Endothelial cell of umbilical vein (primary cell): ENCODE measurements around the gene CSNK2B. TPM values are rescaled to one million over a fixed set of nuclear protein-coding genes. Genes with fewer than 3 reads are reported as not detected.

ENCODE experiments used
- BruUV-seq: library from RNA; stranded (reverse); fragments of 400-500 nt; replicated peaks from 2 replicates; lab custom pipeline; 2021; lab: Mats Ljungman, UMichigan
- CTCF ChIA-PET: fragments of 300-600, 350-600 bp; sonication (Branson Sonifier 250); formaldehyde crosslinking; loops from one replicate; lab custom pipeline; 2021; ENCODE audit warnings: antibody characterized with exemption, inconsistent platforms; lab: Charles Lee
- POLR2A ChIA-PET: fragments of 300-600, 350-600 bp; sonication (Branson Sonifier 250); formaldehyde crosslinking; loops from one replicate; lab custom pipeline; 2021; ENCODE audit warnings: antibody characterized with exemption, inconsistent platforms; lab: Charles Lee
- DNase-seq: peaks from one replicate; pipeline ENCODE4 v3.0.0-alpha.2; 2011; ENCODE audit warnings: low read depth, low spot score
- FAIRE-seq: peaks from 2 replicates; lab custom pipeline; 2011; peaks lifted over from hg19 to GRCh38; lab: Jason Lieb, UNC
- H2AFZ ChIP-seq: 2 replicates; pipeline ENCODE4 v1.6.0; 2012; ENCODE audit warnings: low read depth, low read length, control low read depth, inconsistent platforms
- H3K27ac ChIP-seq: 2 replicates; pipeline ENCODE4 v1.5.1; 2011; ENCODE audit warnings: low read depth, mild to moderate bottlenecking, control low read depth, low read length, moderate library complexity; ENCODE audit not compliant: insufficient read depth
- H3K27me3 ChIP-seq, 2 experiments: 2 replicates each; pipeline versions ENCODE4 v1.6.0 to v1.6.1; 2011; ENCODE audit warnings: low read length in 2 of 2, mixed read lengths in 1 of 2; ENCODE audit not compliant: control insufficient read depth in 2 of 2, insufficient read depth in 2 of 2
- H3K36me3 ChIP-seq, 2 experiments: 2 replicates in 1 of 2; 3 replicates in 1 of 2; pipeline ENCODE4 v1.5.1; 2011; ENCODE audit warnings: low read length in 2 of 2, mild to moderate bottlenecking in 1 of 2, moderate library complexity in 1 of 2; ENCODE audit not compliant: control insufficient read depth in 2 of 2, insufficient read depth in 2 of 2; ENCODE audit errors: extremely low read depth in 1 of 2
- H3K4me1 ChIP-seq: 3 replicates; pipeline ENCODE4 v1.5.1; 2011; ENCODE audit warnings: mild to moderate bottlenecking, low read length; ENCODE audit not compliant: control insufficient read depth, insufficient read depth; ENCODE audit errors: extremely low read depth
- H3K4me2 ChIP-seq: 2 replicates; pipeline ENCODE4 v1.6.1; 2011; ENCODE audit warnings: low read length, control low read depth, mixed read lengths; ENCODE audit not compliant: insufficient read depth
- H3K4me3 ChIP-seq, 3 experiments: fragments of 200-600 bp in 1 of 3; sonication (generic), shearing (Covaris generic) in 1 of 3; replicated peaks in 1 of 3; 2 replicates each; pipeline ENCODE4 v1.5.1; 2011 to 2016; ENCODE audit warnings: control low read depth in 3 of 3, low read length in 3 of 3, mild to moderate bottlenecking in 2 of 3, inconsistent platforms in 1 of 3, low read depth in 1 of 3, moderate library complexity in 1 of 3; ENCODE audit not compliant: insufficient read depth in 1 of 3
- H3K79me2 ChIP-seq: 2 replicates; pipeline ENCODE4 v1.6.0; 2012; ENCODE audit warnings: low read length, inconsistent platforms; ENCODE audit not compliant: control insufficient read depth, insufficient read depth
- H3K9ac ChIP-seq: replicated peaks from 2 replicates; pipeline ENCODE3; 2011; ENCODE audit warnings: low read length, control low read depth; ENCODE audit not compliant: insufficient read depth; ENCODE audit errors: extremely low read depth
- H3K9me1 ChIP-seq: replicated peaks from 3 replicates; pipeline ENCODE4 v1.6.0; 2011; ENCODE audit warnings: mild to moderate bottlenecking, low read length; ENCODE audit not compliant: control insufficient read depth, insufficient read depth; ENCODE audit errors: extremely low read depth
- H3K9me3 ChIP-seq: replicated peaks from 2 replicates; pipeline ENCODE4 v1.5.1; 2012; ENCODE audit warnings: low read length, inconsistent platforms; ENCODE audit not compliant: control insufficient read depth, insufficient read depth
- H4K20me1 ChIP-seq: replicated peaks from 2 replicates; pipeline ENCODE3; 2011; ENCODE audit warnings: mild to moderate bottlenecking, low read length; ENCODE audit not compliant: control insufficient read depth, insufficient read depth; ENCODE audit errors: extremely low read depth
- CTCF ChIP-seq, 2 donors: IDR thresholded peaks; 1 replicate in 1 of 2; 2 replicates in 1 of 2; pipeline ENCODE4 v1.5.1; 2011; ENCODE audit warnings: low read length in 2 of 2, mild to moderate bottlenecking in 2 of 2, moderate library complexity in 2 of 2, control low read depth in 1 of 2, inconsistent platforms in 1 of 2, low read depth in 1 of 2; ENCODE audit not compliant: insufficient read depth in 1 of 2; ENCODE audit errors: extremely low read depth in 1 of 2
- GATA2 ChIP-seq: IDR thresholded peaks from 2 replicates; pipeline ENCODE4 v1.7.0; 2011; ENCODE audit warnings: low read depth, mild to moderate bottlenecking, moderate library complexity, mixed read lengths, low read length; ENCODE audit not compliant: insufficient read length, insufficient read depth
- JUN ChIP-seq: IDR thresholded peaks from 2 replicates; pipeline ENCODE4 v1.6.1; 2011; ENCODE audit warnings: borderline replicate concordance, low read depth; ENCODE audit not compliant: insufficient read length, insufficient read depth
- MAX ChIP-seq: IDR thresholded peaks from 2 replicates; pipeline ENCODE4 v1.6.1; 2011; ENCODE audit not compliant: insufficient read depth, insufficient read length
- MYC ChIP-seq: IDR thresholded peaks from one replicate; pipeline ENCODE4 v1.6.1; 2011; ENCODE audit warnings: mild to moderate bottlenecking, low read depth, low read length
- POLR2A ChIP-seq: IDR thresholded peaks from 2 replicates; pipeline ENCODE4 v1.6.1; 2012; ENCODE audit warnings: low read depth, mild to moderate bottlenecking, control low read depth, low read length
- POLR2AphosphoS5 ChIP-seq: IDR thresholded peaks from 2 replicates; pipeline ENCODE4 v1.6.1; 2012; ENCODE audit warnings: low read depth, mild to moderate bottlenecking, control low read depth, low read length, moderate library complexity; ENCODE audit not compliant: insufficient read depth
- dilution Hi-C: fragments of 300-500 bp; cut with MboI; formaldehyde crosslinking; loops from one replicate; pipeline ENCODE4 v1.15.0; 2019; ENCODE audit warnings: low sequenced_read_pairs; ENCODE audit not compliant: extremely low pct_ligation_motif_present
- intact Hi-C: fragments of 100-400 bp; cut with micrococcal nuclease; formaldehyde crosslinking; loops from one replicate; pipeline ENCODE4 v1.10.0; 2022
- microRNA-seq: library from miRNA; unstranded; fragments of <30 nt; microRNA quantifications from one replicate; pipeline ENCODE4 v1.2.0, GENCODE V29; 2021; ENCODE audit warnings: borderline number of aligned reads, borderline replicate concordance
- polyA plus RNA-seq, 4 experiments: library from polyadenylated mRNA; depleted of rRNA in 3 of 4; stranded (reverse) in 3 of 4; unstranded in 1 of 4; fragments of >200 nt; gene quantifications; 2 replicates each; pipeline versions ENCODE4 v1.2.1 to v1.2.3, GENCODE V29; 2011 to 2012; ENCODE audit warnings: missing spikeins in 1 of 4
- small RNA-seq: library from RNA; depleted of rRNA; stranded (forward); fragments of <200 nt; gene quantifications from one replicate; pipeline ENCODE3, GENCODE V24; 2012; ENCODE audit warnings: low replicate concordance, low read depth; ENCODE audit not compliant: insufficient read depth, insufficient read length
- total RNA-seq: library from RNA; stranded (reverse); gene quantifications from 2 replicates; pipeline ENCODE4 v1.2.3, GENCODE V29; 2021

CSNK2B gene
- total and polyA plus RNA-seq, 2 donors (not counting 3 experiments of a cell fraction or from before 2014, with no cell fraction given) = 159 to 206 TPM

- BruUV-seq = no TSS peak
- H3K79me2 ChIP-seq = no peaks in the 10 kb centered on the region
- H3K9ac ChIP-seq = no peak overlapping the region
- TF ChIP-seq POLR2AphosphoS5 (no peak), MYC (no peak), POLR2A (no peak), JUN (no peak), GATA2 (no peak)
- no peaks in the 10 kb centered on the region for H3K36me3 ChIP-seq
- no peaks in the 10 kb centered on the region for H4K20me1 ChIP-seq
- FAIRE-seq (no peak), DNase-seq (no peak)
- H3K4me2 ChIP-seq = no peak overlapping the region
- dilution Hi-C loops (no loop called here), intact Hi-C loops (no loop called here)
- no peak overlapping the region for H3K27ac ChIP-seq
- no peaks in the 10 kb centered on the region for H3K9me3 ChIP-seq
- no peak overlapping the region for H3K4me3 ChIP-seq
- peaks cover 0 to 2% of the 10 kb centered on the region in 2 experiments for H3K27me3 ChIP-seq
- ChIA-PET POLR2A (no interaction called here), CTCF (no interaction called here)
- no peak overlapping the region for H2AFZ ChIP-seq
- H3K9me1 ChIP-seq = no peaks in the 10 kb centered on the region
- H3K4me1 ChIP-seq = no peaks in the 10 kb centered on the region
Observed at GRCh38 chr6:31718265-31718664, 52.4 kb downstream of the CSNK2B start.

GRCh38 chr6:31719001-31719400, 53.1 kb downstream of the CSNK2B start:
- Histone ChIP-seq H3K27ac (no peak overlapping the region), H3K4me3 (no peak overlapping the region), H3K79me2 (no peaks in the 10 kb centered on the region), H3K4me1 (no peaks in the 10 kb centered on the region), H3K9ac (no peak overlapping the region), H4K20me1 (no peaks in the 10 kb centered on the region), H3K36me3 (no peaks in the 10 kb centered on the region), H3K9me3 (no peaks in the 10 kb centered on the region), H2AFZ (no peak overlapping the region), H3K9me1 (no peaks in the 10 kb centered on the region), H3K4me2 (no peak overlapping the region), H3K27me3 (peaks cover 0 to 2% of the 10 kb centered on the region in 2 experiments)
- ChIA-PET POLR2A (no interaction called here), CTCF (no interaction called here)
- dilution Hi-C loops = no loop called here
- no TSS peak for BruUV-seq
- FAIRE-seq = no peak
- no peak for DNase-seq
- intact Hi-C loops = no loop called here
- TF ChIP-seq MAX (no peak), POLR2AphosphoS5 (no peak), CTCF (IDR thresholded peaks at IDR 0.05; ENCODE audit: extremely low read depth in 1 of 2, insufficient read depth in 1 of 2, low read depth in 1 of 2, low read length in 2 of 2) (no peak)

Small RNA genes lying within 50 kb of the gene (microRNA-seq; reads per million reads assigned to microRNA genes)
- not detected for gene MIR4646
- not detected for gene MIR6832

Small RNA genes lying within 50 kb of the gene (small RNA-seq; reads per million reads assigned to genes)
- gene LY6G6D (not detected), gene MIR4646 (not detected), gene MIR6832 (not detected), gene RF00019 (not detected), gene SNORA38 (26.7 reads per million, percentile 84 among the genes with 10 or more reads in this experiment)

Other genes with a start within 250 kb of the CSNK2B start
Only the 30 nearest of the 37 such genes appear.
- not detected in 2 replicates for gene MCCD1, start 137.1 kb upstream of the CSNK2B start, total RNA-seq
- not detected in 2 replicates for gene MCCD1, start 137.1 kb upstream of the CSNK2B start, polyA plus RNA-seq
- gene DDX39B, start 124.1 kb upstream of the CSNK2B start, total RNA-seq = 453 and 481 TPM in 2 replicates
- 722 and 766 TPM in 2 replicates for gene DDX39B, start 124.1 kb upstream of the CSNK2B start, polyA plus RNA-seq
- gene ATP6V1G2, start 119.5 kb upstream of the CSNK2B start, total RNA-seq = 0.84 and 1.4 TPM in 2 replicates
- 0.64 and 0.70 TPM in 2 replicates for gene ATP6V1G2, start 119.5 kb upstream of the CSNK2B start, polyA plus RNA-seq
- 14.6 and 15.5 TPM in 2 replicates for gene NFKBIL1, start 118.5 kb upstream of the CSNK2B start, total RNA-seq
- gene NFKBIL1, start 118.5 kb upstream of the CSNK2B start, polyA plus RNA-seq = 9.9 and 14.2 TPM in 2 replicates
- 0.46 TPM in 1 of 2 replicates, not detected in the other for gene LTA, start 93.8 kb upstream of the CSNK2B start, total RNA-seq
- 0.08 TPM in 1 of 2 replicates, not detected in the other for gene LTA, start 93.8 kb upstream of the CSNK2B start, polyA plus RNA-seq
- not detected in 2 replicates for gene TNF, start 90.5 kb upstream of the CSNK2B start, total RNA-seq
- not detected in 2 replicates for gene TNF, start 90.5 kb upstream of the CSNK2B start, polyA plus RNA-seq
- 1.2 and 1.3 TPM in 2 replicates for gene LTB, start 83.7 kb upstream of the CSNK2B start, total RNA-seq
- 1.8 and 2.1 TPM in 2 replicates for gene LTB, start 83.7 kb upstream of the CSNK2B start, polyA plus RNA-seq
- 1.00 and 2.0 TPM in 2 replicates for gene LST1, start 79.8 kb upstream of the CSNK2B start, total RNA-seq
- gene LST1, start 79.8 kb upstream of the CSNK2B start, polyA plus RNA-seq = 1.1 and 1.8 TPM in 2 replicates
- not detected in 2 replicates for gene NCR3, start 73.1 kb upstream of the CSNK2B start, total RNA-seq
- not detected in 2 replicates for gene NCR3, start 73.1 kb upstream of the CSNK2B start, polyA plus RNA-seq
- not detected in 2 replicates for gene AIF1, start 50.8 kb upstream of the CSNK2B start, total RNA-seq
- gene AIF1, start 50.8 kb upstream of the CSNK2B start, polyA plus RNA-seq = not detected in 2 replicates
- gene PRRC2A, start 45.4 kb upstream of the CSNK2B start, total RNA-seq = 218 and 229 TPM in 2 replicates
- 88.4 and 114 TPM in 2 replicates for gene PRRC2A, start 45.4 kb upstream of the CSNK2B start, polyA plus RNA-seq
- gene BAG6, start 13.4 kb upstream of the CSNK2B start, total RNA-seq = 314 and 322 TPM in 2 replicates
- gene BAG6, start 13.4 kb upstream of the CSNK2B start, polyA plus RNA-seq = 190 and 234 TPM in 2 replicates
- gene APOM, start 10.2 kb upstream of the CSNK2B start, total RNA-seq = 0.97 TPM in 1 of 2 replicates, not detected in the other
- 2.5 and 2.6 TPM in 2 replicates for gene APOM, start 10.2 kb upstream of the CSNK2B start, polyA plus RNA-seq
- 12.8 and 15.0 TPM in 2 replicates for gene C6orf47, start 5.3 kb upstream of the CSNK2B start, total RNA-seq
- gene C6orf47, start 5.3 kb upstream of the CSNK2B start, polyA plus RNA-seq = 5.6 and 5.8 TPM in 2 replicates
- gene GPANK1, start 1.1 kb upstream of the CSNK2B start, total RNA-seq = 11.7 and 12.6 TPM in 2 replicates
- 13.3 and 17.5 TPM in 2 replicates for gene GPANK1, start 1.1 kb upstream of the CSNK2B start, polyA plus RNA-seq
- 23.9 and 25.0 TPM in 2 replicates for gene LY6G5B, start 3.9 kb downstream of the CSNK2B start, total RNA-seq
- gene LY6G5B, start 3.9 kb downstream of the CSNK2B start, polyA plus RNA-seq = 13.7 and 15.4 TPM in 2 replicates
- 5.2 and 8.2 TPM in 2 replicates for gene LY6G5C, start 15.0 kb downstream of the CSNK2B start, total RNA-seq
- gene LY6G5C, start 15.0 kb downstream of the CSNK2B start, polyA plus RNA-seq = 11.4 and 11.8 TPM in 2 replicates
- gene ABHD16A, start 37.2 kb downstream of the CSNK2B start, total RNA-seq = 41.3 and 48.9 TPM in 2 replicates
- 60.1 and 60.3 TPM in 2 replicates for gene ABHD16A, start 37.2 kb downstream of the CSNK2B start, polyA plus RNA-seq
- gene LY6G6F, start 40.8 kb downstream of the CSNK2B start, total RNA-seq = not detected in 2 replicates
- gene LY6G6F, start 40.8 kb downstream of the CSNK2B start, polyA plus RNA-seq = not detected in 2 replicates
- not detected in 2 replicates for gene LY6G6D, start 49.3 kb downstream of the CSNK2B start, total RNA-seq
- gene LY6G6D, start 49.3 kb downstream of the CSNK2B start, polyA plus RNA-seq = not detected in 2 replicates
- 0.35 TPM in 1 of 2 replicates, not detected in the other for gene LY6G6C, start 55.7 kb downstream of the CSNK2B start, total RNA-seq
- 0.33 and 0.41 TPM in 2 replicates for gene LY6G6C, start 55.7 kb downstream of the CSNK2B start, polyA plus RNA-seq
- gene MPIG6B, start 57.3 kb downstream of the CSNK2B start, total RNA-seq = not detected in 2 replicates
- not detected in 2 replicates for gene MPIG6B, start 57.3 kb downstream of the CSNK2B start, polyA plus RNA-seq
- gene DDAH2, start 63.2 kb downstream of the CSNK2B start, total RNA-seq = 109 and 116 TPM in 2 replicates
- 168 and 176 TPM in 2 replicates for gene DDAH2, start 63.2 kb downstream of the CSNK2B start, polyA plus RNA-seq
- gene CLIC1, start 70.5 kb downstream of the CSNK2B start, total RNA-seq = 535 and 543 TPM in 2 replicates
- 569 and 578 TPM in 2 replicates for gene CLIC1, start 70.5 kb downstream of the CSNK2B start, polyA plus RNA-seq
- gene MSH5, start 73.9 kb downstream of the CSNK2B start, total RNA-seq = 43.2 and 43.8 TPM in 2 replicates
- 24.5 and 27.1 TPM in 2 replicates for gene MSH5, start 73.9 kb downstream of the CSNK2B start, polyA plus RNA-seq
- gene SAPCD1, start 96.6 kb downstream of the CSNK2B start, total RNA-seq = 9.4 and 11.7 TPM in 2 replicates
- 1.6 and 3.0 TPM in 2 replicates for gene SAPCD1, start 96.6 kb downstream of the CSNK2B start, polyA plus RNA-seq
- 0.25 and 0.51 TPM in 2 replicates for gene VWA7, start 111.2 kb downstream of the CSNK2B start, total RNA-seq
- gene VWA7, start 111.2 kb downstream of the CSNK2B start, polyA plus RNA-seq = 0.11 and 0.21 TPM in 2 replicates
- 121 and 125 TPM in 2 replicates for gene VARS1, start 129.7 kb downstream of the CSNK2B start, total RNA-seq
- 36.5 and 37.4 TPM in 2 replicates for gene VARS1, start 129.7 kb downstream of the CSNK2B start, polyA plus RNA-seq
- gene LSM2, start 140.9 kb downstream of the CSNK2B start, total RNA-seq = 78.1 and 78.6 TPM in 2 replicates
- gene LSM2, start 140.9 kb downstream of the CSNK2B start, polyA plus RNA-seq = 86.0 and 95.5 TPM in 2 replicates
- 0.74 and 0.77 TPM in 2 replicates for gene HSPA1L, start 149.2 kb downstream of the CSNK2B start, total RNA-seq
- 0.32 and 0.35 TPM in 2 replicates for gene HSPA1L, start 149.2 kb downstream of the CSNK2B start, polyA plus RNA-seq